ENCODE data around the gene PRR29. TPM values are rescaled to one million over a fixed set of nuclear protein-coding genes. Genes with fewer than 3 reads are reported as not detected.
"Not testable (repeated sequence)": the region's sequence is repeated elsewhere in the genome, so short reads cannot be mapped to it uniquely, and the experiment has no call there.

PRR29 gene
- total RNA-seq, 1 experiment from 2014 or later = not detected

GRCh38 chr17:64015447-64015846 is 17.3 kb downstream of the PRR29 start:
- Mint-ChIP-seq H3K9me3 (ENCODE audit: unreplicated experiment) (no peaks in the 10 kb centered on the region), H3K4me1 (ENCODE audit: insufficient read depth, unreplicated experiment) (no peaks in the 10 kb centered on the region), H3K36me3 (ENCODE audit: insufficient read depth, unreplicated experiment) (no peaks in the 10 kb centered on the region), H3K4me3 (ENCODE audit: unreplicated experiment) (no peak overlapping the region), H3K27ac (ENCODE audit: low read depth, unreplicated experiment) (no peak overlapping the region), H3K27me3 (ENCODE audit: insufficient read depth, unreplicated experiment) (peaks cover 12% of the 10 kb centered on the region)
- TF ChIP-seq, protein P1, sequence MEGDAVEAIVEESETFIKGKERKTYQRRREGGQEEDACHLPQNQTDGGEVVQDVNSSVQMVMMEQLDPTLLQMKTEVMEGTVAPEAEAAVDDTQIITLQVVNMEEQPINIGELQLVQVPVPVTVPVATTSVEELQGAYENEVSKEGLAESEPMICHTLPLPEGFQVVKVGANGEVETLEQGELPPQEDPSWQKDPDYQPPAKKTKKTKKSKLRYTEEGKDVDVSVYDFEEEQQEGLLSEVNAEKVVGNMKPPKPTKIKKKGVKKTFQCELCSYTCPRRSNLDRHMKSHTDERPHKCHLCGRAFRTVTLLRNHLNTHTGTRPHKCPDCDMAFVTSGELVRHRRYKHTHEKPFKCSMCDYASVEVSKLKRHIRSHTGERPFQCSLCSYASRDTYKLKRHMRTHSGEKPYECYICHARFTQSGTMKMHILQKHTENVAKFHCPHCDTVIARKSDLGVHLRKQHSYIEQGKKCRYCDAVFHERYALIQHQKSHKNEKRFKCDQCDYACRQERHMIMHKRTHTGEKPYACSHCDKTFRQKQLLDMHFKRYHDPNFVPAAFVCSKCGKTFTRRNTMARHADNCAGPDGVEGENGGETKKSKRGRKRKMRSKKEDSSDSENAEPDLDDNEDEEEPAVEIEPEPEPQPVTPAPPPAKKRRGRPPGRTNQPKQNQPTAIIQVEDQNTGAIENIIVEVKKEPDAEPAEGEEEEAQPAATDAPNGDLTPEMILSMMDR (IDR thresholded peaks at IDR 0.05; ENCODE audit: unreplicated experiment) = no peak
- no TSS peak for BruUV-seq (replicated peaks)
- DNase-seq (ENCODE audit: unreplicated experiment) = no peak
- POLR2A ChIA-PET = no interaction called here
- CTCF ChIA-PET = no interaction called here
- intact Hi-C loops (cut with micrococcal nuclease) = no loop called here

DNA sequence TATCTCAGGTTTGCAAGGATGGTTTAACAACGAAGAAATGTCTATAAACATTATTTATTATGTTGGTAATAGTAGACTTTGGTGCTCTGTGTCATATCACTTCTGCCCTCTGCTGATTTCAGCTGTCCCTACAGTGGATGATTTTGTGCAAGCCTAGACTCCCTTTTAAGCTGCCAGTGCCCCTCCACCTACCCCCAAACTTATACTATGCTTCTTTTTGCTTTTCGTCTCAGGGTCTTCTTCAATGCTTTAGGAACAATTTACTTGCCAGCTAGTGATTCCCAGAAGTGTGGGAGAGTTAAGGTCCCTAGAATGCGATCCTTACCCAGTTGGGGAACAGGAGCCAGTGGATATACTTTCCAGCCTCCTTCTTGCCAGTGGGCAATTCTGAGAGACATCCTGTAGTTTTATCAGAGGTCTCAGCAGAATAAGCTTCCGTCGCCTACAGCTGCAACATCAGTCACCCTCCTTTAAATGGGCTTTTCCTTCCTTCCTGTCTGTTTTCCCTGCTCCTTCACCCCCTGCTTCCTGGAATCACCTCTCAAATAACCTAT is 18.2 kb downstream of the PRR29 start:
- peaks cover 12% of the 10 kb centered on the region for H3K27me3 Mint-ChIP-seq (ENCODE audit: insufficient read depth, unreplicated experiment)
- H3K27ac Mint-ChIP-seq (ENCODE audit: low read depth, unreplicated experiment) = no peak overlapping the region
- ChIA-PET POLR2A (interaction anchor here (0.6 to 1.2 kb wide), 3 partner anchors 74 to 129 kb away, joined by 3 to 4 read pairs (median 4); no protein-coding TSS in a partner anchor), CTCF (interaction anchor here (0.7 to 2.4 kb wide), 13 partner anchors 9 to 266 kb away, joined by 3 to 15 read pairs (median 3); partner anchors contain the start of genes CSHL1 and GH1)
- TF ChIP-seq, protein P1 (IDR thresholded peaks at IDR 0.05; ENCODE audit: unreplicated experiment) = no peak
- no peaks in the 10 kb centered on the region for H3K9me3 Mint-ChIP-seq (ENCODE audit: unreplicated experiment)
- DNase-seq (ENCODE audit: unreplicated experiment) = no peak
- H3K36me3 Mint-ChIP-seq (ENCODE audit: insufficient read depth, unreplicated experiment) = no peaks in the 10 kb centered on the region
- H3K4me1 Mint-ChIP-seq (ENCODE audit: insufficient read depth, unreplicated experiment) = no peaks in the 10 kb centered on the region
- no TSS peak for BruUV-seq (replicated peaks)
- intact Hi-C loops (cut with micrococcal nuclease) = loop anchor here (2.0 kb wide), 1 partner anchor 98 kb away; the partner anchor contains the start of gene GH1
- H3K4me3 Mint-ChIP-seq (ENCODE audit: unreplicated experiment) = no peak overlapping the region

GRCh38 chr17:64016974-64017373 is 18.8 kb downstream of the PRR29 start:
- intact Hi-C loops (cut with micrococcal nuclease) = loop anchor here (2.0 kb wide), 1 partner anchor 98 kb away; the partner anchor contains the start of gene GH1
- POLR2A ChIA-PET = interaction anchor here (0.6 to 1.2 kb wide), 3 partner anchors 112 to 129 kb away, joined by 3 to 7 read pairs (median 4); no protein-coding TSS in a partner anchor
- no peak for DNase-seq (ENCODE audit: unreplicated experiment)
- no peak overlapping the region for H3K27ac Mint-ChIP-seq (ENCODE audit: low read depth, unreplicated experiment)
- H3K9me3 Mint-ChIP-seq (ENCODE audit: unreplicated experiment) = no peaks in the 10 kb centered on the region
- H3K4me1 Mint-ChIP-seq (ENCODE audit: insufficient read depth, unreplicated experiment) = no peaks in the 10 kb centered on the region
- no TSS peak for BruUV-seq (replicated peaks)
- H3K36me3 Mint-ChIP-seq (ENCODE audit: insufficient read depth, unreplicated experiment) = no peaks in the 10 kb centered on the region
- H3K4me3 Mint-ChIP-seq (ENCODE audit: unreplicated experiment) = no peak overlapping the region
- CTCF ChIA-PET = interaction anchor here (0.6 to 2.4 kb wide), 13 partner anchors 10 to 265 kb away, joined by 3 to 15 read pairs (median 3); partner anchors contain the start of genes CSHL1 and GH1
- TF ChIP-seq, protein P1 (IDR thresholded peaks at IDR 0.05; ENCODE audit: unreplicated experiment) = no peak
- peaks cover 12% of the 10 kb centered on the region for H3K27me3 Mint-ChIP-seq (ENCODE audit: insufficient read depth, unreplicated experiment)

- no TSS peak for BruUV-seq (replicated peaks)
- no peaks in the 10 kb centered on the region for H3K9me3 Mint-ChIP-seq (ENCODE audit: unreplicated experiment)
- TF ChIP-seq, protein P1 (IDR thresholded peaks at IDR 0.05; ENCODE audit: unreplicated experiment) = no peak
- intact Hi-C loops (cut with micrococcal nuclease) = loop anchor here (2.0 kb wide), 1 partner anchor 99 kb away; the partner anchor contains the start of gene GH1
- H3K27me3 Mint-ChIP-seq (ENCODE audit: insufficient read depth, unreplicated experiment) = peaks cover 12% of the 10 kb centered on the region
- no peak overlapping the region for H3K27ac Mint-ChIP-seq (ENCODE audit: low read depth, unreplicated experiment)
- no peaks in the 10 kb centered on the region for H3K4me1 Mint-ChIP-seq (ENCODE audit: insufficient read depth, unreplicated experiment)
- no peak for DNase-seq (ENCODE audit: unreplicated experiment)
- H3K36me3 Mint-ChIP-seq (ENCODE audit: insufficient read depth, unreplicated experiment) = no peaks in the 10 kb centered on the region
- no peak overlapping the region for H3K4me3 Mint-ChIP-seq (ENCODE audit: unreplicated experiment)
- POLR2A ChIA-PET = interaction anchor here (0.6 to 1.2 kb wide), 3 partner anchors 112 to 128 kb away, joined by 3 to 7 read pairs (median 4); no protein-coding TSS in a partner anchor
- CTCF ChIA-PET = interaction anchor here (0.6 to 2.4 kb wide), 9 partner anchors 10 to 265 kb away, joined by 3 to 15 read pairs (median 3); partner anchors contain the start of genes CSHL1 and GH1
Measured at GRCh38 chr17:64017381-64017980, 19.3 kb downstream of the PRR29 start.

GRCh38 chr17:64019551-64019961 is 21.4 kb downstream of the PRR29 start:
- CTCF ChIA-PET = interaction anchor here (0.9 to 1.5 kb wide), 5 partner anchors 13 to 113 kb away, joined by 3 to 6 read pairs (median 4); no protein-coding TSS in a partner anchor
- POLR2A ChIA-PET = interaction anchor here (1.1 kb wide), 1 partner anchor 126 kb away, joined by 3 read pairs; no protein-coding TSS in a partner anchor
- H3K4me3 Mint-ChIP-seq (ENCODE audit: unreplicated experiment); H3K27ac Mint-ChIP-seq (ENCODE audit: low read depth, unreplicated experiment); H3K4me1 Mint-ChIP-seq (ENCODE audit: insufficient read depth, unreplicated experiment); H3K27me3 Mint-ChIP-seq (ENCODE audit: insufficient read depth, unreplicated experiment); intact Hi-C loops (cut with micrococcal nuclease); DNase-seq (ENCODE audit: unreplicated experiment); H3K9me3 Mint-ChIP-seq (ENCODE audit: unreplicated experiment); BruUV-seq (replicated peaks); H3K36me3 Mint-ChIP-seq (ENCODE audit: insufficient read depth, unreplicated experiment): not testable (repeated sequence)
